D721Med (cell line): ENCODE data around the gene SLC12A7.

Experiments
- DNase-seq: peaks from one replicate; pipeline ENCODE4 v3.0.0; 2011; ENCODE audit warnings: low spot score; ENCODE audit not compliant: insufficient read length
- FAIRE-seq: peaks from 2 replicates; lab custom pipeline; 2011; peaks lifted over from hg19 to GRCh38; lab: Jason Lieb, UNC
- CTCF ChIP-seq: IDR thresholded peaks from 2 replicates; pipeline ENCODE4 v1.5.1; 2012; ENCODE audit warnings: mild to moderate bottlenecking, control low read depth; ENCODE audit not compliant: insufficient read depth; ENCODE audit errors: missing control alignments

The SLC12A7 gene

GRCh38 chr5:1016036-1016435, 95.8 kb downstream of the SLC12A7 start:
- FAIRE-seq (no peak), DNase-seq (no peak)
- TF ChIP-seq CTCF: no peak

- no peak for TF ChIP-seq CTCF
- DNase-seq: no peak
- no peak for FAIRE-seq
These were observed 96.4 kb downstream of the SLC12A7 start for GRCh38 chr5:1015507-1015906.

- FAIRE-seq (no peak), DNase-seq (no peak)
- no peak for TF ChIP-seq CTCF
These were observed 97.1 kb downstream of the SLC12A7 start for GRCh38 chr5:1014781-1015221.

- FAIRE-seq (no peak), DNase-seq (no peak)
- no peak for TF ChIP-seq CTCF
These were observed 97.5 kb downstream of the SLC12A7 start for GRCh38 chr5:1014346-1014745.

- TF ChIP-seq CTCF: no peak
- DNase-seq (no peak), FAIRE-seq (no peak)
These were observed 97.9 kb downstream of the SLC12A7 start for GRCh38 chr5:1013948-1014301.

- DNase-seq (no peak), FAIRE-seq (no peak)
- TF ChIP-seq CTCF: no peak
These were observed 98.5 kb downstream of the SLC12A7 start for GRCh38 chr5:1013238-1013947.

GRCh38 chr5:1012900-1013237, 99.0 kb downstream of the SLC12A7 start:
- TF ChIP-seq CTCF: no peak
- FAIRE-seq (no peak), DNase-seq (no peak)
